ENCODE results near the gene HAAO. TPM values are rescaled to one million over a fixed set of nuclear protein-coding genes. Genes with fewer than 3 reads are reported as not detected.
A peak's percentile ranks its signal among the peaks of the same experiment; 100 is the strongest.

Gene HAAO
- total and polyA plus RNA-seq, 3 experiments from 2014 or later: 0.27 to 0.35 TPM; not detected in 1

- no peak overlapping the region for H3K4me3 ChIP-seq (ENCODE audit: low read length)
- H3K4me1 ChIP-seq (ENCODE audit: insufficient read depth, low read length): no peaks in the 10 kb centered on the region
- no peaks in the 10 kb centered on the region for H3K27me3 ChIP-seq (ENCODE audit: insufficient read depth, low read length, poor library complexity, severe bottlenecking)
- CTCF ChIA-PET: no interaction called here
- H3K4me1 Mint-ChIP-seq: no peaks in the 10 kb centered on the region
- no peak overlapping the region for H3K27ac ChIP-seq (ENCODE audit: low read depth, low read length)
- no peaks in the 10 kb centered on the region for H3K9me3 Mint-ChIP-seq
- H3K36me3 ChIP-seq (ENCODE audit: insufficient read depth, low read length): no peaks in the 10 kb centered on the region
- no peaks in the 10 kb centered on the region for H3K9me3 ChIP-seq (ENCODE audit: low read length)
- no peak overlapping the region for H3K27ac Mint-ChIP-seq
- H3K4me3 Mint-ChIP-seq: no peak overlapping the region
- no peak for DNase-seq
- H3K36me3 Mint-ChIP-seq: peaks cover 0 to 13% (median 12%) of the 10 kb centered on the region in 3 donors
- POLR2A ChIA-PET: no interaction called here
- H3K27me3 Mint-ChIP-seq: peaks cover 0 to 3% of the 10 kb centered on the region in 2 donors
Measured at GRCh38 chr2:42761554-42761953, 30.8 kb downstream of the HAAO start.

- ChIA-PET CTCF (no interaction called here), POLR2A (no interaction called here)
- DNase-seq: no peak
- H3K27me3 ChIP-seq (ENCODE audit: insufficient read depth, low read length, poor library complexity, severe bottlenecking): no peaks in the 10 kb centered on the region
- H3K4me3 Mint-ChIP-seq: no peak overlapping the region
- H3K36me3 Mint-ChIP-seq: peaks cover 0 to 27% (median 19%) of the 10 kb centered on the region in 3 donors
- H3K4me1 ChIP-seq (ENCODE audit: insufficient read depth, low read length): no peaks in the 10 kb centered on the region
- no peaks in the 10 kb centered on the region for H3K9me3 ChIP-seq (ENCODE audit: low read length)
- no peak overlapping the region for H3K4me3 ChIP-seq (ENCODE audit: low read length)
- H3K36me3 ChIP-seq (ENCODE audit: insufficient read depth, low read length): no peaks in the 10 kb centered on the region
- H3K9me3 Mint-ChIP-seq: no peaks in the 10 kb centered on the region
- no peaks in the 10 kb centered on the region for H3K4me1 Mint-ChIP-seq
- H3K27ac ChIP-seq (ENCODE audit: low read depth, low read length): no peak overlapping the region
- no peak overlapping the region for H3K27ac Mint-ChIP-seq
- H3K27me3 Mint-ChIP-seq: peaks cover 0 to 3% of the 10 kb centered on the region in 2 donors
Measured at GRCh38 chr2:42758751-42759150, 33.6 kb downstream of the HAAO start.

GRCh38 chr2:42757981-42758740 is 34.2 kb downstream of the HAAO start:
- Mint-ChIP-seq H3K4me1 (no peaks in the 10 kb centered on the region), H3K27me3 (peaks cover 0 to 3% of the 10 kb centered on the region in 2 donors), H3K9me3 (no peaks in the 10 kb centered on the region), H3K27ac (no peak overlapping the region), H3K4me3 (no peak overlapping the region), H3K36me3 (peaks cover 0 to 32% (median 21%) of the 10 kb centered on the region in 3 donors)
- POLR2A ChIA-PET: no interaction called here
- CTCF ChIA-PET: interaction anchor here (1.1 kb wide), 1 partner anchor 16 kb away, joined by 3 read pairs; no protein-coding TSS in a partner anchor
- no peak for DNase-seq
- Histone ChIP-seq H3K4me1 (ENCODE audit: insufficient read depth, low read length) (no peaks in the 10 kb centered on the region), H3K27me3 (ENCODE audit: insufficient read depth, low read length, poor library complexity, severe bottlenecking) (no peaks in the 10 kb centered on the region), H3K36me3 (ENCODE audit: insufficient read depth, low read length) (no peaks in the 10 kb centered on the region), H3K27ac (ENCODE audit: low read depth, low read length) (no peak overlapping the region), H3K9me3 (ENCODE audit: low read length) (no peaks in the 10 kb centered on the region), H3K4me3 (ENCODE audit: low read length) (no peak overlapping the region)

- Histone ChIP-seq H3K4me1 (ENCODE audit: insufficient read depth, low read length) (no peaks in the 10 kb centered on the region), H3K4me3 (ENCODE audit: low read length) (no peak overlapping the region), H3K27ac (ENCODE audit: low read depth, low read length) (no peak overlapping the region), H3K9me3 (ENCODE audit: low read length) (no peaks in the 10 kb centered on the region), H3K27me3 (ENCODE audit: insufficient read depth, low read length, poor library complexity, severe bottlenecking) (no peaks in the 10 kb centered on the region), H3K36me3 (ENCODE audit: insufficient read depth, low read length) (no peaks in the 10 kb centered on the region)
- ChIA-PET POLR2A (no interaction called here), CTCF (no interaction called here)
- peaks cover 0 to 3% of the 10 kb centered on the region in 2 donors for H3K27me3 Mint-ChIP-seq
- H3K27ac Mint-ChIP-seq: no peak overlapping the region
- H3K4me1 Mint-ChIP-seq: no peaks in the 10 kb centered on the region
- peaks cover 0 to 36% (median 24%) of the 10 kb centered on the region in 3 donors for H3K36me3 Mint-ChIP-seq
- DNase-seq: no peak
- H3K4me3 Mint-ChIP-seq: no peak overlapping the region
- H3K9me3 Mint-ChIP-seq: no peaks in the 10 kb centered on the region
Measured at GRCh38 chr2:42756966-42757513, 35.3 kb downstream of the HAAO start.

- Mint-ChIP-seq H3K4me1 (no peaks in the 10 kb centered on the region), H3K36me3 (peaks cover 0 to 36% (median 27%) of the 10 kb centered on the region in 3 donors), H3K4me3 (no peak overlapping the region), H3K27ac (peak overlapping the region in 1 of 8 donors; percentile 36), H3K9me3 (no peaks in the 10 kb centered on the region), H3K27me3 (peaks cover 0 to 3% of the 10 kb centered on the region in 2 donors)
- Histone ChIP-seq H3K27ac (ENCODE audit: low read depth, low read length) (no peak overlapping the region), H3K4me3 (ENCODE audit: low read length) (no peak overlapping the region), H3K9me3 (ENCODE audit: low read length) (no peaks in the 10 kb centered on the region), H3K4me1 (ENCODE audit: insufficient read depth, low read length) (no peaks in the 10 kb centered on the region), H3K36me3 (ENCODE audit: insufficient read depth, low read length) (no peaks in the 10 kb centered on the region), H3K27me3 (ENCODE audit: insufficient read depth, low read length, poor library complexity, severe bottlenecking) (no peaks in the 10 kb centered on the region)
- CTCF ChIA-PET: no interaction called here
- POLR2A ChIA-PET: no interaction called here
- no peak for DNase-seq
Measured at GRCh38 chr2:42756150-42756775, 36.1 kb downstream of the HAAO start.

DNA sequence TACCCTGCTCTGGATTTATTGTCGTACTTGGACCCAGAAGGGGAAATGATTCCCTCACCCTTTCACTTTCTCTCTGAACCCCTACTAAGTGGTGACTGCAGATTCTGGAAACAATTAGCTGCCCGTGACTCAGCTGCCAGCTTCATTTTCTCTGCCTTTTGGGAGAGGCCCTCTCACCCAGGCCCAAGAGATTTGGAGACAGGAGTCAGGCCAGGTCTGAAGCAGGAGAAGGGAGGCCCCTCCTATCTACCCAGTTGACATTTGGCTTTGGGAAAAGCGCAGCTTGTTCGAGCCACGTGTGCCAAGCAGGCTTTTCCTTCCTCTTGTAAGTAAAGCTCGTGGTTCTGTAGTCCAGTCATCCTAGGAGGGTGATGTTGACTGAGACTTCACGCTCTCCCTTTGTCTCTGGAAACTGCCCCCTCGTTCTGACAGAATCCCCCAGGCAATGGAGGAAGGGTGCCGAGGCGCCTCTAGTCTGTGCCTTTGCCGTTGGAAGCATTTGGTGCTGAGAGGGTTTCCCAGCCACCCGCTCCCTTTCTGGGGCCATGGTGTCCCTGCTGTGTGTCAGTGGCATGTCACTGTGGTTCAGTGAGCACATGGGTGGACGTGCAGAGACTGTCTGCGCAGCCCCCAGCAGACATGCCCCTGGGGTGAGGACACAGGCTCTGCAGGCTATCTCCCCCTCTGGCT is 37.0 kb downstream of the HAAO start:
- peaks cover 0 to 36% (median 31%) of the 10 kb centered on the region in 3 donors for H3K36me3 Mint-ChIP-seq
- Histone ChIP-seq H3K4me3 (ENCODE audit: low read length) (no peak overlapping the region), H3K9me3 (ENCODE audit: low read length) (no peaks in the 10 kb centered on the region), H3K4me1 (ENCODE audit: insufficient read depth, low read length) (no peaks in the 10 kb centered on the region), H3K27ac (ENCODE audit: low read depth, low read length) (no peak overlapping the region), H3K27me3 (ENCODE audit: insufficient read depth, low read length, poor library complexity, severe bottlenecking) (no peaks in the 10 kb centered on the region), H3K36me3 (ENCODE audit: insufficient read depth, low read length) (no peaks in the 10 kb centered on the region)
- H3K27me3 Mint-ChIP-seq: peaks cover 0 to 3% of the 10 kb centered on the region in 2 donors
- ChIA-PET POLR2A (no interaction called here), CTCF (interaction anchor here (0.6 kb wide), 1 partner anchor 20 kb away, joined by 3 read pairs; no protein-coding TSS in a partner anchor)
- no peak overlapping the region for H3K27ac Mint-ChIP-seq
- no peaks in the 10 kb centered on the region for H3K9me3 Mint-ChIP-seq
- no peaks in the 10 kb centered on the region for H3K4me1 Mint-ChIP-seq
- no peak overlapping the region for H3K4me3 Mint-ChIP-seq
- DNase-seq: no peak

DNA sequence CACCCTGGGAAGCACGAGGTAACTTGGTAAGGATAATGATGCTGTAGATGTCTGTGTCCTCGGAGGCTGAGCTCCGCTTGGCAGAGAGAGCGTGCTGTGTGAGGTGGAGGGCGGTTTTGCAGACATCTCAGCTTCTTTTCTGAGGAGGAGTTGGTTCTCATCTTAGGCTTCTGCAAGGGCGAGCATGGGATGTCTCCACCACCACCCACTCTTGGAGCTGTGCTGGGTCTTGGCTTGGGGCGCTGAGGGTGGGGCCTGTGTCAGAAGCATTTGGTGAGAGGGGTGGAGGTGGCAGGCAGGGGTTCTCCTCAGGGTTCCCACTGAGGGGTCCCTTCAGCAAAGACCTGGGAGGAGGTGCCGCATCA is 37.6 kb downstream of the HAAO start:
- Histone ChIP-seq H3K4me3 (ENCODE audit: low read length) (no peak overlapping the region), H3K27ac (ENCODE audit: low read depth, low read length) (no peak overlapping the region), H3K36me3 (ENCODE audit: insufficient read depth, low read length) (no peaks in the 10 kb centered on the region), H3K27me3 (ENCODE audit: insufficient read depth, low read length, poor library complexity, severe bottlenecking) (no peaks in the 10 kb centered on the region), H3K4me1 (ENCODE audit: insufficient read depth, low read length) (no peaks in the 10 kb centered on the region), H3K9me3 (ENCODE audit: low read length) (no peaks in the 10 kb centered on the region)
- DNase-seq: no peak
- no peak overlapping the region for H3K4me3 Mint-ChIP-seq
- ChIA-PET CTCF (interaction anchor here (0.6 kb wide), 1 partner anchor 20 kb away, joined by 3 read pairs; no protein-coding TSS in a partner anchor), POLR2A (no interaction called here)
- peaks cover 0 to 38% (median 30%) of the 10 kb centered on the region in 3 donors for H3K36me3 Mint-ChIP-seq
- H3K27me3 Mint-ChIP-seq: no peaks in the 10 kb centered on the region
- H3K9me3 Mint-ChIP-seq: no peaks in the 10 kb centered on the region
- H3K27ac Mint-ChIP-seq: peak overlapping the region in 2 of 8 donors; percentile 38 to 42
- H3K4me1 Mint-ChIP-seq: no peaks in the 10 kb centered on the region
